ENCODE data around the gene NHSL1.
A peak's percentile ranks its signal among the peaks of the same experiment; 100 is the strongest.

NHSL1 gene

DNA sequence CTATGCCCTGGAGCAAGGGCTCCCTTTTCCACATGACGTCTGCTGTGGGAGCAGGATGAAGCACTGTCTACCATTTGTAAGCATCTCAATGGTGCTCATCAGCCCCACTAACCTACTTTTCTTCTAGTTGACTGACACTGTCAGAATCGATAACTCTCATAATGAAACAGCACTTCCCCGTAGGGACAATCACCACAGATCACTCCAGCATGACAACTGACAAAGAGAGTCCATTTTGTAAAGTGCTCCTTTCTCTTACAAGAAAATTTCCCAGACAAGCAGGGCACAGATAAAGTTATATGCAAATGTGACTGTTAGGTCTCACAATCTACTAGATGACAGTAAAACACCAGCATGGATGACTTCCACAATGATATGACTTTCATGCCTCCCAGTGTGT is 48.8 kb downstream of the NHSL1 start:
- in situ Hi-C loops (cut with MboI; ENCODE audit: low pct_unique_long_range_greater_than_20kb, low sequenced_read_pairs, unreplicated experiment), result no loop called here
- DNase-seq (ENCODE audit: low spot score), result peak; percentile 40
- TF ChIP-seq, protein P1, sequence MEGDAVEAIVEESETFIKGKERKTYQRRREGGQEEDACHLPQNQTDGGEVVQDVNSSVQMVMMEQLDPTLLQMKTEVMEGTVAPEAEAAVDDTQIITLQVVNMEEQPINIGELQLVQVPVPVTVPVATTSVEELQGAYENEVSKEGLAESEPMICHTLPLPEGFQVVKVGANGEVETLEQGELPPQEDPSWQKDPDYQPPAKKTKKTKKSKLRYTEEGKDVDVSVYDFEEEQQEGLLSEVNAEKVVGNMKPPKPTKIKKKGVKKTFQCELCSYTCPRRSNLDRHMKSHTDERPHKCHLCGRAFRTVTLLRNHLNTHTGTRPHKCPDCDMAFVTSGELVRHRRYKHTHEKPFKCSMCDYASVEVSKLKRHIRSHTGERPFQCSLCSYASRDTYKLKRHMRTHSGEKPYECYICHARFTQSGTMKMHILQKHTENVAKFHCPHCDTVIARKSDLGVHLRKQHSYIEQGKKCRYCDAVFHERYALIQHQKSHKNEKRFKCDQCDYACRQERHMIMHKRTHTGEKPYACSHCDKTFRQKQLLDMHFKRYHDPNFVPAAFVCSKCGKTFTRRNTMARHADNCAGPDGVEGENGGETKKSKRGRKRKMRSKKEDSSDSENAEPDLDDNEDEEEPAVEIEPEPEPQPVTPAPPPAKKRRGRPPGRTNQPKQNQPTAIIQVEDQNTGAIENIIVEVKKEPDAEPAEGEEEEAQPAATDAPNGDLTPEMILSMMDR (IDR thresholded peaks at IDR 0.05; ENCODE audit: extremely low read depth, insufficient read depth, missing control alignments), result no peak

GRCh38 chr6:138446821-138447220 is 52.5 kb downstream of the NHSL1 start:
- TF ChIP-seq, protein P1 (IDR thresholded peaks at IDR 0.05; ENCODE audit: extremely low read depth, insufficient read depth, missing control alignments), result no peak
- no peak for DNase-seq (ENCODE audit: low spot score)
- in situ Hi-C loops (cut with MboI; ENCODE audit: low pct_unique_long_range_greater_than_20kb, low sequenced_read_pairs, unreplicated experiment), result no loop called here

DNA sequence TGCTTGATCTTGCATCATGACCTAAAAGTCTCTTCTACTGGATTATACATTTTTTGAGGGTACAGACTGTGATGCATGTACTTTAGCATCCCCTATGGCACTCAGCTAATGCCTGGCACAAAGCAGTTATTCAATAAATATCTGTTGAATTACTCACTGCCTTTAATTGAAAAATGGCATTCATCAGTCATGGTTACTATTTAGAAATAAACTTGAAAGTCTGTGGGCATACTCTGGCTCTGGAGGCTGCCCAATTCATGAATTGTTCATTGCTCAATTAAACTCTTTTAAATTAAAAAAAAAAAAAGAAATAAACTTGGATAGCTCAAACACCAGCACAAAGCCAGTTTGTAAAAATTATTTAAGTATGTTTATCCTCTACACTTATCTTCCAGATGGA is 55.3 kb downstream of the NHSL1 start:
- in situ Hi-C loops (cut with MboI; ENCODE audit: low pct_unique_long_range_greater_than_20kb, low sequenced_read_pairs, unreplicated experiment), result no loop called here
- TF ChIP-seq, protein P1 (IDR thresholded peaks at IDR 0.05; ENCODE audit: extremely low read depth, insufficient read depth, missing control alignments), result no peak
- DNase-seq (ENCODE audit: low spot score), result no peak

DNA sequence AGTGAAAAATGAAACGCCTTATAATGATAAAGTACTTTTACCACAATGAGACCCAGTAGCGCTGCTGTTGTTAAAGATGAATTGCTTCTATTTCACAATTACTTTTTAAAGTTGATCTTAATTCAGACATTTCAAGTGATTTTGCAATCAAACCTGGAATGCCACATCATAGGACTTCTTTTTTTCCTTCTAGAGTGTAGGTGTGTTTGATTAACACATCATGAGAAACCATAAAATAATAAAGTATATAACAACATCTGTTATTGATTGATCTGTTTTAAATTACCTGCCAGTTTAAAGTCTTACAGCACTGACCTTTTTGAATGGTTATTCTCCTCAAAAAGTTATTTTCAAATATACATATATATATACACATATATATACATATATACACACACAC is 56.6 kb downstream of the NHSL1 start:
- no peak for DNase-seq (ENCODE audit: low spot score)
- in situ Hi-C loops (cut with MboI; ENCODE audit: low pct_unique_long_range_greater_than_20kb, low sequenced_read_pairs, unreplicated experiment), result no loop called here
- TF ChIP-seq, protein P1 (IDR thresholded peaks at IDR 0.05; ENCODE audit: extremely low read depth, insufficient read depth, missing control alignments), result no peak

GRCh38 chr6:138441965-138442364 is 57.3 kb downstream of the NHSL1 start:
- in situ Hi-C loops (cut with MboI; ENCODE audit: low pct_unique_long_range_greater_than_20kb, low sequenced_read_pairs, unreplicated experiment), result no loop called here
- TF ChIP-seq, protein P1 (IDR thresholded peaks at IDR 0.05; ENCODE audit: extremely low read depth, insufficient read depth, missing control alignments), result no peak
- no peak for DNase-seq (ENCODE audit: low spot score)

DNA sequence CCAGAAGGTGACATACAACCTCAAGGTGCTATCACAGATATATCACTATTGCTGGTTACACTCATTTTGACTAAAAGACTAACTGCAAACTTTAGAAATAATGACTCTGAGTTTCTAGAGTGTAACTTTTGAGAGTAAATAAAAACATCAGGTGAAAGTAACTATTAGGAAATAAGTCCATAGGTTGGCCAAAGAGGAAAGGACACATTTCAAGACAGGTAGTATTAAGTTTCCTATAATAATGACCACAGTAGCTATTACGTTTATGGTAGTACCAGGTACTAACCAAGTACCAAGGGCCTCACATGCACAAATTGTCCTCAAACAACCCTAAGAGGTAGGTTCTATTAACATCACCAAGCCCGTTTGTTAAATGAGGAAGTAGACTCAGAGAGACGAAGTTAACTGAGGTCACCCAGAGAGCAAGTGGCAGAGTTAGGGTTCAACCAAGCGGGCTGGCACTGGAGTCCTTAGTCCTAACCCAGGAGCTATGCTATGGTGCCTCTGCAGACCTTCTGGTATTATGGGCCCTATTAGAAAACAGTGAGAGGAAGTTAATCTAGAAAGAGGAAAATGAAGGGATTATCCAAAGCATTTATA is 58.4 kb downstream of the NHSL1 start:
- DNase-seq (ENCODE audit: low spot score), result no peak
- in situ Hi-C loops (cut with MboI; ENCODE audit: low pct_unique_long_range_greater_than_20kb, low sequenced_read_pairs, unreplicated experiment), result no loop called here
- TF ChIP-seq, protein P1 (IDR thresholded peaks at IDR 0.05; ENCODE audit: extremely low read depth, insufficient read depth, missing control alignments), result no peak

Measured in GM13977 (cell line).